GM12878 (cell line): Measurements from ENCODE around the gene CLASP2. TPM values are rescaled to one million over a fixed set of nuclear protein-coding genes. Genes with fewer than 3 reads are reported as not detected.

Experiments
- ATAC-seq: fragments of 200-7000 bp; cut with Tn5 transposase; 3 replicates; pipeline ENCODE4 v1.9.1; 2020; ENCODE audit warnings: mild to moderate bottlenecking, moderate library complexity
- BruUV-seq: library from RNA; stranded (reverse); fragments of 400-500 nt; replicated peaks from 2 replicates; lab custom pipeline; 2021; lab: Mats Ljungman, UMichigan
- CTCF ChIA-PET: fragments of 300-600 bp; sonication (Branson Sonifier 250); formaldehyde crosslinking; extraction: SDS; loops from one replicate; lab custom pipeline; 2021; ENCODE audit warnings: inconsistent platforms; lab: Yijun Ruan, JAX
- POLR2A ChIA-PET: fragments of 350-600 bp; formaldehyde crosslinking; extraction: SDS; loops from one replicate; lab custom pipeline; 2021; ENCODE audit warnings: inconsistent platforms; lab: Charles Lee
- RAD21 ChIA-PET: fragments of 300-600 bp; sonication (Branson Sonifier 250); formaldehyde crosslinking; loops from one replicate; lab custom pipeline; 2023; ENCODE audit warnings: antibody characterized with exemption; ENCODE audit not compliant: unreplicated experiment; lab: Charles Lee
- SMC1A ChIA-PET: fragments of 300-600 bp; sonication (Branson Sonifier 250); formaldehyde crosslinking; loops from one replicate; lab custom pipeline; 2023; ENCODE audit not compliant: unreplicated experiment, uncharacterized antibody; lab: Charles Lee
- DNase-seq: peaks from one replicate; pipeline ENCODE4 v3.0.0-alpha.2; 2011; ENCODE audit warnings: low read depth, low spot score
- FAIRE-seq: peaks from 3 replicates; lab custom pipeline; 2011; peaks lifted over from hg19 to GRCh38; lab: Jason Lieb, UNC
- H2AFZ ChIP-seq: 2 replicates; pipeline ENCODE4 v1.6.0; 2011; ENCODE audit warnings: low read depth, low read length, control low read depth; ENCODE audit not compliant: control insufficient read depth
- H3K27ac ChIP-seq: 2 replicates; pipeline ENCODE4 v1.5.1; 2011; ENCODE audit warnings: control low read depth; ENCODE audit not compliant: control insufficient read depth, insufficient read depth
- H3K27me3 ChIP-seq, 2 experiments: replicated peaks in 1 of 2; 2 replicates each; pipeline versions ENCODE4 v1.6.0 to v1.6.1; 2011; ENCODE audit warnings: low read length in 1 of 2; ENCODE audit not compliant: control insufficient read depth in 2 of 2, insufficient read depth in 2 of 2
- H3K36me3 ChIP-seq, 2 experiments: 2 replicates each; pipeline ENCODE4 v1.5.1; 2011; ENCODE audit warnings: low read length in 1 of 2; ENCODE audit not compliant: control insufficient read depth in 2 of 2, insufficient read depth in 2 of 2
- H3K4me1 ChIP-seq: 2 replicates; pipeline ENCODE4 v1.6.1; 2011; ENCODE audit warnings: mild to moderate bottlenecking, low read length, moderate library complexity, mixed read lengths; ENCODE audit not compliant: control insufficient read depth, insufficient read depth
- H3K4me2 ChIP-seq: 2 replicates; pipeline ENCODE4 v1.6.0; 2011; ENCODE audit warnings: control low read depth; ENCODE audit not compliant: control insufficient read depth, insufficient read depth
- H3K4me3 ChIP-seq: fragments of 200-600 bp; sonication (generic); 2 replicates; pipeline ENCODE4 v1.5.1; 2016
- H3K79me2 ChIP-seq: 2 replicates; pipeline ENCODE4 v1.6.0; 2011; ENCODE audit warnings: low read length; ENCODE audit not compliant: control insufficient read depth, insufficient read depth
- H3K9ac ChIP-seq: 2 replicates; pipeline ENCODE4 v1.8.0; 2011; ENCODE audit warnings: low read length, control low read depth, mixed read lengths; ENCODE audit not compliant: control insufficient read depth, insufficient read depth
- H3K9me3 ChIP-seq: replicated peaks from 3 replicates; pipeline ENCODE4 v1.5.1; 2011; ENCODE audit warnings: mild to moderate bottlenecking, low read length; ENCODE audit not compliant: control insufficient read depth, insufficient read depth
- H4K20me1 ChIP-seq: 2 replicates; pipeline ENCODE4 v1.6.0; 2011; ENCODE audit not compliant: control insufficient read depth, insufficient read depth
- BRCA1 ChIP-seq: IDR thresholded peaks from 2 replicates; pipeline ENCODE4 v1.6.1; 2011; ENCODE audit warnings: low read depth, low read length, improper control_type of control experiment
- EGR1 ChIP-seq, 2 experiments: IDR thresholded peaks; 1 replicate in 1 of 2; 2 replicates in 1 of 2; pipeline ENCODE4 v1.6.1; 2011 to 2012; ENCODE audit warnings: low read depth in 2 of 2, low read length in 2 of 2, borderline replicate concordance in 1 of 2, mild to moderate bottlenecking in 1 of 2, moderate library complexity in 1 of 2
- ESRRA ChIP-seq: IDR thresholded peaks from 2 replicates; pipeline ENCODE4 v1.6.1; 2012; ENCODE audit warnings: mild to moderate bottlenecking, low read length, improper control_type of control experiment
- MEF2B ChIP-seq: fragments of 450-650 bp; IDR thresholded peaks from 2 replicates; pipeline ENCODE4 v1.6.1; 2018; ENCODE audit warnings: mild to moderate bottlenecking, moderate library complexity; ENCODE audit not compliant: partially characterized antibody, poor library complexity, severe bottlenecking
- NR2C2 ChIP-seq: IDR thresholded peaks from 2 replicates; pipeline ENCODE4 v1.6.1; 2011; ENCODE audit warnings: borderline replicate concordance, low read depth; ENCODE audit not compliant: control insufficient read depth, insufficient read length
- SPI1 ChIP-seq: IDR thresholded peaks from 2 replicates; pipeline ENCODE4 v1.6.1; 2011; ENCODE audit warnings: low read depth, mild to moderate bottlenecking, low read length, moderate library complexity, borderline replicate concordance; ENCODE audit not compliant: insufficient read depth
- SREBF1 ChIP-seq: IDR thresholded peaks from 2 replicates; pipeline ENCODE4 v1.6.1; 2012; ENCODE audit warnings: mild to moderate bottlenecking, low read length
- WGBS: methylation state at CpG from one replicate; pipeline ENCODE4 v1.1.6; 2016; ENCODE audit warnings: low lambda C conversion rate; ENCODE audit not compliant: insufficient replicate concordance, insufficient coverage; ENCODE audit errors: missing lambda C conversion rate; 5-methylcytosine and 5-hydroxymethylcytosine counted together
- in situ Hi-C: fragments of 300-500 bp; cut with MboI; formaldehyde crosslinking; loops from 9 replicates; pipeline ENCODE4 v1.14.3; 2018; ENCODE audit warnings: mixed read lengths
- intact Hi-C: fragments of 100-400 bp; cut with micrococcal nuclease; formaldehyde crosslinking; loops from one replicate; pipeline ENCODE4 v1.14.2; 2022; ENCODE audit not compliant: unreplicated experiment
- polyA plus RNA-seq, 11 experiments: library from polyadenylated mRNA; depleted of rRNA in 4 of 11; unstranded in 6 of 11; stranded (reverse) in 5 of 11; fragments of >200 nt; fragmentation: Nextera tagmentation in 4 of 11; fragmentation: Illumina TruSeq in 1 of 11; extraction: Ambion mirVana in 4 of 11; extraction: Trizol in 1 of 11; gene quantifications; 1 replicate in 1 of 11; 2 replicates in 10 of 11; pipeline versions ENCODE4 v1.2.1 to v1.2.3, GENCODE V29; 2011 to 2016; ENCODE audit warnings: inconsistent platforms in 2 of 11, missing spikeins in 2 of 11, low read depth in 1 of 11
- total RNA-seq, 4 experiments: library from RNA; depleted of rRNA in 3 of 4; stranded (reverse); fragments of >200 nt in 3 of 4; fragmentation: Illumina TruSeq in 1 of 4; extraction: Trizol in 1 of 4; gene quantifications; 2 replicates each; pipeline versions ENCODE4 v1.2.1 to v1.2.3, GENCODE V29; 2013 to 2021
- TF ChIP-seq, protein P1 (sequence below): fragments of 450-650 bp; formaldehyde crosslinking; IDR thresholded peaks from 2 replicates; pipeline ENCODE4 v1.4.0; 2022; ENCODE audit warnings: mild to moderate bottlenecking, moderate library complexity
- TF ChIP-seq, protein P2 (sequence below): fragments of 450-650 bp; IDR thresholded peaks from 2 replicates; pipeline ENCODE4 v1.6.1; 2017; ENCODE audit warnings: mild to moderate bottlenecking, moderate library complexity

The CLASP2 gene
- total and polyA plus RNA-seq, 10 of the 15 experiments (the other 5 are each of a cell fraction or from before 2014, with no cell fraction given) = 4.0 to 38.3 (median 26.8) TPM

DNA sequence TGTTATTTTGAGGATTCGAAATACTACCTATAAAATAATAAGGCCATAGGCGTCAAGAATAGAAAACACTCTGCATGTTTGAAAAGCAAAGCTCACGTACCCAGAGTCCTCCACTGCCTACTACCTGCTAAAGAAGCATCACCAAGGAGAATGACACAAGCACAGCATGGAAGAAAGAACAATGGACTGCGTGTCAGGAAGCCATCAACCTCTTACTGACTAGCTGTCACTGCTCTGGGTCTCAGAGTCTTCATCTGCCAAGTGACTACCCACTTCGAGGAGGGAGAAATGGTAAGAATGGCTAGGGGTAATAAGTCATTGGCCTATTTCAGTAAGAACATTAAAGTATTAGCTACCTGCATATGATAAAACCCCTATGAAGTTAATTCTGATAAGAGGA lies 49.4 kb downstream of the CLASP2 start (continued):
- TF ChIP-seq BRCA1 = no peak
- no peak for TF ChIP-seq SPI1
- no peak for TF ChIP-seq ESRRA
- TF ChIP-seq, protein P1, sequence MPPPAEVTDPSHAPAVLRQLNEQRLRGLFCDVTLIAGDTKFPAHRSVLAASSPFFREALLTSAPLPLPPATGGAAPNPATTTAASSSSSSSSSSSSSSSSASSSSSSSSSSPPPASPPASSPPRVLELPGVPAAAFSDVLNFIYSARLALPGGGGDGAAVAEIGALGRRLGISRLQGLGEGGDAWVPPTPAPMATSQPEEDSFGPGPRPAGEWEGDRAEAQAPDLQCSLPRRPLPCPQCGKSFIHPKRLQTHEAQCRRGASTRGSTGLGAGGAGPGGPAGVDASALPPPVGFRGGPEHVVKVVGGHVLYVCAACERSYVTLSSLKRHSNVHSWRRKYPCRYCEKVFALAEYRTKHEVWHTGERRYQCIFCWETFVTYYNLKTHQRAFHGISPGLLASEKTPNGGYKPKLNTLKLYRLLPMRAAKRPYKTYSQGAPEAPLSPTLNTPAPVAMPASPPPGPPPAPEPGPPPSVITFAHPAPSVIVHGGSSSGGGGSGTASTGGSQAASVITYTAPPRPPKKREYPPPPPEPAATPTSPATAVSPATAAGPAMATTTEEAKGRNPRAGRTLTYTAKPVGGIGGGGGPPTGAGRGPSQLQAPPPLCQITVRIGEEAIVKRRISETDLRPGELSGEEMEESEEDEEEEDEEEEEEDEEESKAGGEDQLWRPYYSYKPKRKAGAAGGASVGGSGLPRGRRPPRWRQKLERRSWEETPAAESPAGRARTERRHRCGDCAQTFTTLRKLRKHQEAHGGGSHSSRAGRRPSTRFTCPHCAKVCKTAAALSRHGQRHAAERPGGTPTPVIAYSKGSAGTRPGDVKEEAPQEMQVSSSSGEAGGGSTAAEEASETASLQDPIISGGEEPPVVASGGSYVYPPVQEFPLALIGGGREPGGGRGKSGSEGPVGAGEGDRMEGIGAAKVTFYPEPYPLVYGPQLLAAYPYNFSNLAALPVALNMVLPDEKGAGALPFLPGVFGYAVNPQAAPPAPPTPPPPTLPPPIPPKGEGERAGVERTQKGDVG (CRISPR knock-in tag) = no peak
- TF ChIP-seq, all 136 proteins: peak for 0

DNA sequence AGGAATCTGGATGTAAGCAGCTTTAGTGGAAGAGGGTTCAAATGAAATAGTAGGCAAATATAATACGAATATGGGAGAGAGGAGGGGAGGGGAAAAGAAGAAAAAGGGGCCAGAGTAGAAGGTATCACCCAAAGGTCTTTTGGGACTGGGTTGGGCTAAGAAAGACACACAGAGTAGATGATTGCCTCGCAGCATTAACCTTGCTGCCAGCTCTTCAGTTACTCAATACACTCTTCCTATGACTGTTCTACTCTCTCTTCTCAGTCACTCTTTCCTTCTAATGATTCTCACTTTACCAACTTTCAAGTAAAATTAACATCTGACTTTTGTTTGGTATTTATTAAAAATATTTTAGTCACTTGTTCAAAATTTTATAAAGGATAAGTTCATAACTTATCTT lies 52.8 kb downstream of the CLASP2 start:
- Histone ChIP-seq H4K20me1 (no peaks in the 10 kb centered on the region), H2AFZ (no peak overlapping the region), H3K4me1 (peaks cover 2% of the 10 kb centered on the region; the same call in 1 of the 2 replicates), H3K27ac (no peak overlapping the region), H3K9ac (no peak overlapping the region), H3K79me2 (no peaks in the 10 kb centered on the region; the same call in 1 of the 2 replicates), H3K27me3 (no peaks in the 10 kb centered on the region), H3K36me3 (no peaks in the 10 kb centered on the region; a peak in 1 of 4 replicates), H3K4me2 (no peak overlapping the region), H3K9me3 (no peaks in the 10 kb centered on the region), H3K4me3 (no peak overlapping the region)
- WGBS = 50% methylated on average over 2 of the region's 2 CpGs
- SMC1A ChIA-PET = interaction anchor here (0.7 to 1.0 kb wide), 2 partner anchors 16 to 19 kb away, joined by 3 read pairs; no protein-coding TSS in a partner anchor
- intact Hi-C loops (no loop called here), in situ Hi-C loops (no loop called here)
- no peak for FAIRE-seq
- no peak for ATAC-seq
- CTCF ChIA-PET = interaction anchor here (0.9 kb wide), 1 partner anchor 17 kb away, joined by 3 read pairs; no protein-coding TSS in a partner anchor
- no TSS peak for BruUV-seq
- POLR2A ChIA-PET = no interaction called here
- RAD21 ChIA-PET = no interaction called here
- TF ChIP-seq EGR1 (IDR thresholded peaks at IDR 0.05; ENCODE audit: borderline replicate concordance in 1 of 2, low read depth in 2 of 2, low read length in 2 of 2) (no peak), NR2C2 (no peak), MEF2B (no peak), SREBF1 (no peak)
- TF ChIP-seq, protein P2, sequence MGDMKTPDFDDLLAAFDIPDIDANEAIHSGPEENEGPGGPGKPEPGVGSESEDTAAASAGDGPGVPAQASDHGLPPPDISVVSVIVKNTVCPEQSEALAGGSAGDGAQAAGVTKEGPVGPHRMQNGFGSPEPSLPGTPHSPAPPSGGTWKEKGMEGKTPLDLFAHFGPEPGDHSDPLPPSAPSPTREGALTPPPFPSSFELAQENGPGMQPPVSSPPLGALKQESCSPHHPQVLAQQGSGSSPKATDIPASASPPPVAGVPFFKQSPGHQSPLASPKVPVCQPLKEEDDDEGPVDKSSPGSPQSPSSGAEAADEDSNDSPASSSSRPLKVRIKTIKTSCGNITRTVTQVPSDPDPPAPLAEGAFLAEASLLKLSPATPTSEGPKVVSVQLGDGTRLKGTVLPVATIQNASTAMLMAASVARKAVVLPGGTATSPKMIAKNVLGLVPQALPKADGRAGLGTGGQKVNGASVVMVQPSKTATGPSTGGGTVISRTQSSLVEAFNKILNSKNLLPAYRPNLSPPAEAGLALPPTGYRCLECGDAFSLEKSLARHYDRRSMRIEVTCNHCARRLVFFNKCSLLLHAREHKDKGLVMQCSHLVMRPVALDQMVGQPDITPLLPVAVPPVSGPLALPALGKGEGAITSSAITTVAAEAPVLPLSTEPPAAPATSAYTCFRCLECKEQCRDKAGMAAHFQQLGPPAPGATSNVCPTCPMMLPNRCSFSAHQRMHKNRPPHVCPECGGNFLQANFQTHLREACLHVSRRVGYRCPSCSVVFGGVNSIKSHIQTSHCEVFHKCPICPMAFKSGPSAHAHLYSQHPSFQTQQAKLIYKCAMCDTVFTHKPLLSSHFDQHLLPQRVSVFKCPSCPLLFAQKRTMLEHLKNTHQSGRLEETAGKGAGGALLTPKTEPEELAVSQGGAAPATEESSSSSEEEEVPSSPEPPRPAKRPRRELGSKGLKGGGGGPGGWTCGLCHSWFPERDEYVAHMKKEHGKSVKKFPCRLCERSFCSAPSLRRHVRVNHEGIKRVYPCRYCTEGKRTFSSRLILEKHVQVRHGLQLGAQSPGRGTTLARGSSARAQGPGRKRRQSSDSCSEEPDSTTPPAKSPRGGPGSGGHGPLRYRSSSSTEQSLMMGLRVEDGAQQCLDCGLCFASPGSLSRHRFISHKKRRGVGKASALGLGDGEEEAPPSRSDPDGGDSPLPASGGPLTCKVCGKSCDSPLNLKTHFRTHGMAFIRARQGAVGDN = no peak
- DNase-seq = no peak
